Omental fat pad (tissue), 4 donors: ENCODE data around the gene RAB10. TPM values are rescaled to one million over a fixed set of nuclear protein-coding genes. Genes with fewer than 3 reads are reported as not detected.

Experiments
- ATAC-seq: fragments of 150-250 bp; one replicate; pipeline ENCODE4 v1.9.1; 2016; ENCODE audit warnings: mild to moderate bottlenecking, moderate library complexity; ENCODE audit not compliant: low FRiP score
- DNase-seq: peaks from one replicate; pipeline ENCODE4 v3.0.0-alpha.2; 2019; ENCODE audit warnings: low spot score
- CTCF ChIP-seq, 3 donors: fragments of 450-650 bp; IDR thresholded peaks; one replicate each; pipeline ENCODE4 v1.5.1; 2016 to 2017; ENCODE audit warnings: antibody characterized with exemption in 3 of 3, mild to moderate bottlenecking in 3 of 3, moderate library complexity in 2 of 3
- total RNA-seq, 4 donors: library from RNA; depleted of rRNA; stranded (reverse); fragments of >200 nt; gene quantifications; one replicate each; pipeline ENCODE4 v1.1.0, GENCODE V29; 2016

The RAB10 gene
- total RNA-seq, 4 donors from 2014 or later = 78.3 to 115 (median 86.1) TPM

- no peak for ATAC-seq
- no peak for TF ChIP-seq CTCF (IDR thresholded peaks at IDR 0.05)
- no peak for DNase-seq
Measured at GRCh38 chr2:26064846-26065245, 31.0 kb downstream of the RAB10 start.

GRCh38 chr2:26067186-26067974 lies 33.5 kb downstream of the RAB10 start:
- ATAC-seq = no peak
- no peak for TF ChIP-seq CTCF (IDR thresholded peaks at IDR 0.05)
- DNase-seq = no peak

GRCh38 chr2:26067980-26068507 lies 34.2 kb downstream of the RAB10 start:
- DNase-seq (no peak), ATAC-seq (no peak)
- TF ChIP-seq CTCF (IDR thresholded peaks at IDR 0.05) = no peak

GRCh38 chr2:26068602-26069298 lies 34.9 kb downstream of the RAB10 start:
- TF ChIP-seq CTCF (IDR thresholded peaks at IDR 0.05) = no peak
- ATAC-seq = peak; percentile 85

GRCh38 chr2:26070730-26071129 lies 36.8 kb downstream of the RAB10 start:
- no peak for ATAC-seq
- DNase-seq = no peak
- TF ChIP-seq CTCF (IDR thresholded peaks at IDR 0.05) = no peak

More at GRCh38 chr2:26068602-26069298, 34.9 kb downstream of the RAB10 start:
- no peak for DNase-seq

GRCh38 chr2:26072925-26073768 lies 39.3 kb downstream of the RAB10 start:
- no peak for ATAC-seq
- no peak for TF ChIP-seq CTCF (IDR thresholded peaks at IDR 0.05)

More at GRCh38 chr2:26072925-26073768, 39.3 kb downstream of the RAB10 start:
- DNase-seq = no peak
